ENCODE results near the gene PVR. TPM values are rescaled to one million over a fixed set of nuclear protein-coding genes. Genes with fewer than 3 reads are reported as not detected.

The PVR gene
- total RNA-seq, 1 experiment from 2014 or later: 15.0 TPM

DNA sequence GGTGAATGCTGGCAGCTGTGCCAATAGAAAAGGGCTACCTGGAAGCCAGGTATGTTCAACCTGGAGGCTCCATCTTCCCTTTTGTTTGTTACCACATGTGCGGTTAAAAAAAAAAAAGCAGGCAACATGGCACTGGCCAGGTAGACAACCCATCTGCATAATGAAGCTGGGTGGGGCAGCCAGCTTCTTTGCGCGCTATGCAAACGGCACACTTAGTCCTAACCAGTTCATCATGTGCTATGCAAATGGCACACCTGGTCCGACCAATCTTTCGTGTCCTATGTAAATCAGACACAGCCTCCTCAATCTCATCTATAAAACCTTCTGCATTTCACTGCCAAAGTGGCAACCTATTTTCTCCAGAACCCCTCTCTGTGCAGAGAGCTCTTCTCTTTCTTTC, 41.6 kb upstream of the PVR start:
- Mint-ChIP-seq H3K27ac (no peak overlapping the region), H3K4me1 (peaks cover 35% of the 10 kb centered on the region), H3K36me3 (no peaks in the 10 kb centered on the region), H3K9me3 (peaks cover 32% of the 10 kb centered on the region), H3K4me3 (no peak overlapping the region), H3K27me3 (ENCODE audit: low read depth) (peaks cover 5% of the 10 kb centered on the region)
- POLR2A ChIA-PET: no interaction called here
- CTCF ChIA-PET: interaction anchor here (0.6 to 2.4 kb wide), 7 partner anchors 9 to 324 kb away, joined by 3 to 13 read pairs (median 5); no protein-coding TSS in a partner anchor
- TF ChIP-seq USF1 (CRISPR knock-in tag; IDR thresholded peaks at IDR 0.05) (no peak), NFYB (CRISPR knock-in tag; conservative IDR thresholded peaks at IDR 0.05; ENCODE audit: low read depth) (no peak), OVOL2 (CRISPR knock-in tag; IDR thresholded peaks at IDR 0.05; ENCODE audit: borderline replicate concordance) (no peak), ZNF425 (CRISPR knock-in tag; conservative IDR thresholded peaks at IDR 0.05) (no peak), GTF2I (CRISPR knock-in tag; conservative IDR thresholded peaks at IDR 0.05) (no peak), TEAD1 (CRISPR knock-in tag; IDR thresholded peaks at IDR 0.05) (no peak), RORB (CRISPR knock-in tag; IDR thresholded peaks at IDR 0.05) (no peak), SP1 (CRISPR knock-in tag; conservative IDR thresholded peaks at IDR 0.05) (no peak), PRDM15 (CRISPR knock-in tag; IDR thresholded peaks at IDR 0.05) (no peak), JAZF1 (CRISPR knock-in tag; IDR thresholded peaks at IDR 0.05) (no peak), TCF7 (CRISPR knock-in tag; IDR thresholded peaks at IDR 0.05; ENCODE audit: low read depth) (no peak), ZSCAN18 (CRISPR knock-in tag; IDR thresholded peaks at IDR 0.05) (no peak), JUN (CRISPR knock-in tag; IDR thresholded peaks at IDR 0.05) (no peak), FOXK1 (CRISPR knock-in tag; IDR thresholded peaks at IDR 0.05) (no peak), USF2 (CRISPR knock-in tag; IDR thresholded peaks at IDR 0.05) (no peak), HMGXB4 (CRISPR knock-in tag; IDR thresholded peaks at IDR 0.05) (no peak)
- TF ChIP-seq, protein P1, sequence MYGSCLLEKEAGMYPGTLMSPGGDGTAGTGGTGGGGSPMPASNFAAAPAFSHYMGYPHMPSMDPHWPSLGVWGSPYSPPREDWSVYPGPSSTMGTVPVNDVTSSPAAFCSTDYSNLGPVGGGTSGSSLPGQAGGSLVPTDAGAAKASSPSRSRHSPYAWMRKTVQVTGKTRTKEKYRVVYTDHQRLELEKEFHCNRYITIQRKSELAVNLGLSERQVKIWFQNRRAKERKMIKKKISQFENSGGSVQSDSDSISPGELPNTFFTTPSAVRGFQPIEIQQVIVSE (CRISPR knock-in tag; IDR thresholded peaks at IDR 0.05; ENCODE audit: borderline replicate concordance): no peak
- TF ChIP-seq, protein P2, sequence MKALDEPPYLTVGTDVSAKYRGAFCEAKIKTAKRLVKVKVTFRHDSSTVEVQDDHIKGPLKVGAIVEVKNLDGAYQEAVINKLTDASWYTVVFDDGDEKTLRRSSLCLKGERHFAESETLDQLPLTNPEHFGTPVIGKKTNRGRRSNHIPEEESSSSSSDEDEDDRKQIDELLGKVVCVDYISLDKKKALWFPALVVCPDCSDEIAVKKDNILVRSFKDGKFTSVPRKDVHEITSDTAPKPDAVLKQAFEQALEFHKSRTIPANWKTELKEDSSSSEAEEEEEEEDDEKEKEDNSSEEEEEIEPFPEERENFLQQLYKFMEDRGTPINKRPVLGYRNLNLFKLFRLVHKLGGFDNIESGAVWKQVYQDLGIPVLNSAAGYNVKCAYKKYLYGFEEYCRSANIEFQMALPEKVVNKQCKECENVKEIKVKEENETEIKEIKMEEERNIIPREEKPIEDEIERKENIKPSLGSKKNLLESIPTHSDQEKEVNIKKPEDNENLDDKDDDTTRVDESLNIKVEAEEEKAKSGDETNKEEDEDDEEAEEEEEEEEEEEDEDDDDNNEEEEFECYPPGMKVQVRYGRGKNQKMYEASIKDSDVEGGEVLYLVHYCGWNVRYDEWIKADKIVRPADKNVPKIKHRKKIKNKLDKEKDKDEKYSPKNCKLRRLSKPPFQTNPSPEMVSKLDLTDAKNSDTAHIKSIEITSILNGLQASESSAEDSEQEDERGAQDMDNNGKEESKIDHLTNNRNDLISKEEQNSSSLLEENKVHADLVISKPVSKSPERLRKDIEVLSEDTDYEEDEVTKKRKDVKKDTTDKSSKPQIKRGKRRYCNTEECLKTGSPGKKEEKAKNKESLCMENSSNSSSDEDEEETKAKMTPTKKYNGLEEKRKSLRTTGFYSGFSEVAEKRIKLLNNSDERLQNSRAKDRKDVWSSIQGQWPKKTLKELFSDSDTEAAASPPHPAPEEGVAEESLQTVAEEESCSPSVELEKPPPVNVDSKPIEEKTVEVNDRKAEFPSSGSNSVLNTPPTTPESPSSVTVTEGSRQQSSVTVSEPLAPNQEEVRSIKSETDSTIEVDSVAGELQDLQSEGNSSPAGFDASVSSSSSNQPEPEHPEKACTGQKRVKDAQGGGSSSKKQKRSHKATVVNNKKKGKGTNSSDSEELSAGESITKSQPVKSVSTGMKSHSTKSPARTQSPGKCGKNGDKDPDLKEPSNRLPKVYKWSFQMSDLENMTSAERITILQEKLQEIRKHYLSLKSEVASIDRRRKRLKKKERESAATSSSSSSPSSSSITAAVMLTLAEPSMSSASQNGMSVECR (CRISPR knock-in tag; IDR thresholded peaks at IDR 0.05; ENCODE audit: borderline replicate concordance): no peak
- DNase-seq (ENCODE audit: low spot score) (no peak), ATAC-seq (no peak)
